GM12878 (cell line): Measurements from ENCODE around the gene MOCOS. TPM values are rescaled to one million over a fixed set of nuclear protein-coding genes. Genes with fewer than 3 reads are reported as not detected.

Experiments
- BRCA1 ChIP-seq: IDR thresholded peaks from 2 replicates; pipeline ENCODE4 v1.6.1; 2011; ENCODE audit warnings: low read depth, low read length, improper control_type of control experiment
- CBX3 ChIP-seq: fragments of 200-600 bp; sonication (generic); IDR thresholded peaks from 2 replicates; pipeline ENCODE4 v1.6.1; 2016; ENCODE audit warnings: low read depth, borderline replicate concordance
- CHD4 ChIP-seq: fragments of 200-600 bp; sonication (generic); IDR thresholded peaks from 2 replicates; pipeline ENCODE4 v1.6.1; 2016; ENCODE audit warnings: mild to moderate bottlenecking
- FOXM1 ChIP-seq: IDR thresholded peaks from 2 replicates; pipeline ENCODE4 v1.6.1; 2012; ENCODE audit warnings: low read depth, mild to moderate bottlenecking, inconsistent platforms, low read length, moderate library complexity
- KAT2A ChIP-seq: conservative IDR thresholded peaks from 2 replicates; pipeline ENCODE4 v1.6.1; 2011; ENCODE audit warnings: low read depth, low read length; ENCODE audit not compliant: control insufficient read depth
- LARP7 ChIP-seq: fragments of 450-650 bp; IDR thresholded peaks from 2 replicates; pipeline ENCODE4 v1.6.1; 2017; ENCODE audit warnings: mild to moderate bottlenecking
- MTA3 ChIP-seq: IDR thresholded peaks from 2 replicates; pipeline ENCODE4 v1.6.1; 2012; ENCODE audit warnings: low read length, inconsistent platforms, borderline replicate concordance
- MXI1 ChIP-seq: fragments of 150-350 bp; IDR thresholded peaks from 2 replicates; pipeline ENCODE4 v1.6.1; 2011; ENCODE audit warnings: low read depth, mild to moderate bottlenecking, inconsistent platforms, low read length, improper control_type of control experiment
- NR2C2 ChIP-seq: IDR thresholded peaks from 2 replicates; pipeline ENCODE4 v1.6.1; 2011; ENCODE audit warnings: borderline replicate concordance, low read depth; ENCODE audit not compliant: control insufficient read depth, insufficient read length
- POLR2A ChIP-seq: IDR thresholded peaks from 2 replicates; pipeline ENCODE4 v1.6.1; 2011; ENCODE audit warnings: low read depth, mild to moderate bottlenecking, low read length
- REST ChIP-seq: IDR thresholded peaks from 2 replicates; pipeline ENCODE4 v1.6.1; 2012; ENCODE audit warnings: mild to moderate bottlenecking, low read depth, low read length
- SUZ12 ChIP-seq: fragments of 200-600 bp; sonication (generic); IDR thresholded peaks from one replicate; pipeline ENCODE4 v1.6.1; 2018; ENCODE audit warnings: antibody characterized with exemption, mild to moderate bottlenecking; ENCODE audit not compliant: unreplicated experiment
- TAF1 ChIP-seq: IDR thresholded peaks from 2 replicates; pipeline ENCODE4 v1.6.1; 2011; ENCODE audit warnings: mild to moderate bottlenecking, low read depth, low read length, borderline replicate concordance
- ZNF592 ChIP-seq: fragments of 450-650 bp; IDR thresholded peaks from 2 replicates; pipeline ENCODE4 v1.6.1; 2017; ENCODE audit warnings: mild to moderate bottlenecking, moderate library complexity
- polyA plus RNA-seq, 11 experiments: library from polyadenylated mRNA; depleted of rRNA in 4 of 11; unstranded in 6 of 11; stranded (reverse) in 5 of 11; fragments of >200 nt; fragmentation: Nextera tagmentation in 4 of 11; fragmentation: Illumina TruSeq in 1 of 11; extraction: Ambion mirVana in 4 of 11; extraction: Trizol in 1 of 11; gene quantifications; 1 replicate in 1 of 11; 2 replicates in 10 of 11; pipeline versions ENCODE4 v1.2.1 to v1.2.3, GENCODE V29; 2011 to 2016; ENCODE audit warnings: inconsistent platforms in 2 of 11, missing spikeins in 2 of 11, low read depth in 1 of 11
- total RNA-seq, 4 experiments: library from RNA; depleted of rRNA in 3 of 4; stranded (reverse); fragments of >200 nt in 3 of 4; fragmentation: Illumina TruSeq in 1 of 4; extraction: Trizol in 1 of 4; gene quantifications; 2 replicates each; pipeline versions ENCODE4 v1.2.1 to v1.2.3, GENCODE V29; 2013 to 2021
- TF ChIP-seq, protein P1 (sequence below): fragments of 450-650 bp; IDR thresholded peaks from 2 replicates; pipeline ENCODE4 v1.6.1; 2018; ENCODE audit warnings: borderline replicate concordance, mild to moderate bottlenecking; ENCODE audit not compliant: partially characterized antibody
- TF ChIP-seq, protein P2 (sequence below): fragments of 450-650 bp; IDR thresholded peaks from 2 replicates; pipeline ENCODE4 v1.6.1; 2016; ENCODE audit warnings: mild to moderate bottlenecking, moderate library complexity, borderline replicate concordance

The MOCOS gene
- total and polyA plus RNA-seq, 10 of the 15 experiments (the other 5 are each of a cell fraction or from before 2014, with no cell fraction given) = 0.16 to 0.56 (median 0.33) TPM

DNA sequence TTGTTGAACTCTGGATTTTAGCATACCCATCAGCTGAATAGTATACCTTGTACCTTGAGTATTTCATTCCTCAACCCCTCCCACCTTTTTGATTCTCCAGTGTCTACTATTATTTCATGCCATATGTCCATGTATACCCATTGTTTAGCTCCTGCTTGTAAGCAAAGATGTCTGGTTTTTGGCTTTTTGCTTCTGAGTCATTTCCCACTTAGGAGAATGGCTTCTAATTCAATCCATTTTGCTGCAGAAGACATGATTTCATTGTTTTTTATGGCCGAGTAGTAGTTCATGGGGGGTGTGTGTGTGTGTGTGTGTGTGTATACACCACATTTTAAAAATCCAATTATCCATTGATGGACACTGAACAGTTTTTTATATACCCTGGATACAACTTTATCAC, 24.3 kb upstream of the MOCOS start (continued):
- TF ChIP-seq ZNF592 (no peak), CBX3 (no peak), BRCA1 (no peak), LARP7 (no peak), REST (no peak), POLR2A (no peak), MXI1 (no peak), CHD4 (no peak), NR2C2 (no peak), KAT2A (no peak), TAF1 (no peak), SUZ12 (no peak), FOXM1 (no peak), MTA3 (no peak)
- TF ChIP-seq, protein P1, sequence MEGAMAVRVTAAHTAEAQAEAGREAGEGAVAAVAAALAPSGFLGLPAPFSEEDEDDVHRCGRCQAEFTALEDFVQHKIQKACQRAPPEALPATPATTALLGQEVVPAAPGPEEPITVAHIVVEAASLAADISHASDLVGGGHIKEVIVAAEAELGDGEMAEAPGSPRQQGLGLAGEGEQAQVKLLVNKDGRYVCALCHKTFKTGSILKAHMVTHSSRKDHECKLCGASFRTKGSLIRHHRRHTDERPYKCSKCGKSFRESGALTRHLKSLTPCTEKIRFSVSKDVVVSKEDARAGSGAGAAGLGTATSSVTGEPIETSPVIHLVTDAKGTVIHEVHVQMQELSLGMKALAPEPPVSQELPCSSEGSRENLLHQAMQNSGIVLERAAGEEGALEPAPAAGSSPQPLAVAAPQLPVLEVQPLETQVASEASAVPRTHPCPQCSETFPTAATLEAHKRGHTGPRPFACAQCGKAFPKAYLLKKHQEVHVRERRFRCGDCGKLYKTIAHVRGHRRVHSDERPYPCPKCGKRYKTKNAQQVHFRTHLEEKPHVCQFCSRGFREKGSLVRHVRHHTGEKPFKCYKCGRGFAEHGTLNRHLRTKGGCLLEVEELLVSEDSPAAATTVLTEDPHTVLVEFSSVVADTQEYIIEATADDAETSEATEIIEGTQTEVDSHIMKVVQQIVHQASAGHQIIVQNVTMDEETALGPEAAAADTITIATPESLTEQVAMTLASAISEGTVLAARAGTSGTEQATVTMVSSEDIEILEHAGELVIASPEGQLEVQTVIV = no peak
- TF ChIP-seq, protein P2, sequence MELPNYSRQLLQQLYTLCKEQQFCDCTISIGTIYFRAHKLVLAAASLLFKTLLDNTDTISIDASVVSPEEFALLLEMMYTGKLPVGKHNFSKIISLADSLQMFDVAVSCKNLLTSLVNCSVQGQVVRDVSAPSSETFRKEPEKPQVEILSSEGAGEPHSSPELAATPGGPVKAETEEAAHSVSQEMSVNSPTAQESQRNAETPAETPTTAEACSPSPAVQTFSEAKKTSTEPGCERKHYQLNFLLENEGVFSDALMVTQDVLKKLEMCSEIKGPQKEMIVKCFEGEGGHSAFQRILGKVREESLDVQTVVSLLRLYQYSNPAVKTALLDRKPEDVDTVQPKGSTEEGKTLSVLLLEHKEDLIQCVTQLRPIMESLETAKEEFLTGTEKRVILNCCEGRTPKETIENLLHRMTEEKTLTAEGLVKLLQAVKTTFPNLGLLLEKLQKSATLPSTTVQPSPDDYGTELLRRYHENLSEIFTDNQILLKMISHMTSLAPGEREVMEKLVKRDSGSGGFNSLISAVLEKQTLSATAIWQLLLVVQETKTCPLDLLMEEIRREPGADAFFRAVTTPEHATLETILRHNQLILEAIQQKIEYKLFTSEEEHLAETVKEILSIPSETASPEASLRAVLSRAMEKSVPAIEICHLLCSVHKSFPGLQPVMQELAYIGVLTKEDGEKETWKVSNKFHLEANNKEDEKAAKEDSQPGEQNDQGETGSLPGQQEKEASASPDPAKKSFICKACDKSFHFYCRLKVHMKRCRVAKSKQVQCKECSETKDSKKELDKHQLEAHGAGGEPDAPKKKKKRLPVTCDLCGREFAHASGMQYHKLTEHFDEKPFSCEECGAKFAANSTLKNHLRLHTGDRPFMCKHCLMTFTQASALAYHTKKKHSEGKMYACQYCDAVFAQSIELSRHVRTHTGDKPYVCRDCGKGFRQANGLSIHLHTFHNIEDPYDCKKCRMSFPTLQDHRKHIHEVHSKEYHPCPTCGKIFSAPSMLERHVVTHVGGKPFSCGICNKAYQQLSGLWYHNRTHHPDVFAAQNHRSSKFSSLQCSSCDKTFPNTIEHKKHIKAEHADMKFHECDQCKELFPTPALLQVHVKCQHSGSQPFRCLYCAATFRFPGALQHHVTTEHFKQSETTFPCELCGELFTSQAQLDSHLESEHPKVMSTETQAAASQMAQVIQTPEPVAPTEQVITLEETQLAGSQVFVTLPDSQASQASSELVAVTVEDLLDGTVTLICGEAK = no peak
